Umbilical cord (tissue), 2 donors: ENCODE measurements around the gene BIRC6. TPM values are rescaled to one million over a fixed set of nuclear protein-coding genes. Genes with fewer than 3 reads are reported as not detected.
A peak's percentile ranks its signal among the peaks of the same experiment; 100 is the strongest.
"Not testable (repeated sequence)": the region's sequence is repeated elsewhere in the genome, so short reads cannot be mapped to it uniquely, and the experiment has no call there.

Source experiments
- DNase-seq: peaks from one replicate; pipeline ENCODE4 v3.0.0-alpha.2; 2015; ENCODE audit warnings: low spot score
- total RNA-seq: library from RNA; depleted of rRNA; stranded (reverse); fragments of >200 nt; gene quantifications from one replicate; pipeline ENCODE4 v1.2.3, GENCODE V29; 2014; ENCODE audit warnings: low replicate concordance; ENCODE audit not compliant: insufficient read depth

BIRC6 gene
- 174 TPM for total RNA-seq

DNA sequence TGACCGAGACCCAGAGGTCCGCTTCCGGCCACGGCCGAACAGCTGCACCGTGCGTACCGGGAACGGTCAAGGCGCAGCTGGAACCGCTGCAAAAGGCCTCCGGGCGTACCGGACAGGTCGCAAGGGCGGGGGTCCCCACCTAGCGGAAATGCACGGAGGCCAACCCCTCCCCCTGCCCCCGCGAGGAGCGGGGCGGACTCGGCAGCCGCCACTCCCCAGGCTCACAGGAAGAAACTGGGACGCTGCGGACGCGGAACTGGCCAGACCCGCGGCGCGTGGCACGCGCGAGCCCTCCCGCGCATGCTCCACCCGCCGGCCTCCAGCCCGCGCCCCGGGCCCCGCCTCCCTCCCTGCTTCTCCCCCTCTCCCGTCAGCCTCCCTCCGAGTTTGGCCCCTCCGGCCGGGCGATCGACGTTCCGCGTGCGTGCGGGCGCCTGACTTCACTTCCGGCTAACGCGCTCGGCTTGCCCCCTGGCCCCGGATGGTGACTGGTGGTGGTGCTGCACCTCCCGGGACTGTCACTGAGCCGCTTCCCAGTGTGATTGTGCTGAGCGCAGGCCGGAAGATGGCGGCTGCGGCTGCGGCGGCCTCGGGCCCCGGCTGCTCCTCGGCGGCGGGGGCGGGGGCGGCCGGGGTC lies at the start of gene BIRC6:
TSS of gene BIRC6 (plus strand) at position 343 of the 637 bp plus-strand sequence. CDS start at position 482, 139 bp downstream.
- DNase-seq = peak; percentile 98

GRCh38 chr2:32310577-32310976 lies 46.2 kb upstream of the BIRC6 start:
- no peak for DNase-seq

DNA sequence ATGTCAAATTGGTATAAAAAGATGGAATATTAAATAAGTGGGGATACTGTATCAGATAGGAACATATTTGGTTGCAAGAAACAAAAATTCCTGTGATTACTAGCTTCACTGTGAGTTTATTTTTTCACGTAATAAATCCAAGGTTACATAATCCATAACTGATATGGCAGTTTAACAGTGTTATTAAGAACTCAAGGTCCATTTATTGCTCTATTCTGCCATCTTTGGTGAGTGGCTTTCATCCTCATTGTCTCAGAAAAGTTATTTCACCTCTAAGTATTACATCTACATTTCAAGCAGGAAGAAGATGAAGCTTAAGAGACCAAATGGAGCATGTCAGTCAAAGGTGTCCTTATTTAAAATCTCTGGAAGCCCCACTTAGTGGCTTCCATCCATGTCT lies 41.9 kb upstream of the BIRC6 start:
- no peak for DNase-seq

GRCh38 chr2:32328679-32329078 lies 28.1 kb upstream of the BIRC6 start:
- not testable (repeated sequence) for DNase-seq

GRCh38 chr2:32329180-32329980 lies 27.4 kb upstream of the BIRC6 start:
- not testable (repeated sequence) for DNase-seq

DNA sequence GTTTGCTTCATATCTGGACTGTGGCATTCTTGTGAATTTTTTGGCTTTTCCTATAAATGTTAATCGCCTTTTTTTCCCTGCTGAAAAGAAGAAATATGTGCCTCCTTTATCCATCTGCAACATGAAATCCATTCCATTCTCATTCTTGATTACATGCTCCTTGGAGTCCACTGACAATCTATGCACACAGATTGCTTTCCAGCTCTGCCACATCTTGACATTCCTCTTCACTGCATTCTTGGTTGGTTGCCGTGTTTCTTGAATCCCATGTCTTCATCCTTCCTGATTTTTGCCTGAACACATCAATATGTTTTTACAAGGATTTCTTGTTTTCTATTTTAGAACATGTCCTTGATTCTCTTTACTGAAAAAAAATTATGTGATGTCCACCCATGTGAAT lies 26.7 kb upstream of the BIRC6 start:
- DNase-seq = peak; percentile 45

GRCh38 chr2:32342801-32343200 lies 14.0 kb upstream of the BIRC6 start:
- DNase-seq = no peak

DNA sequence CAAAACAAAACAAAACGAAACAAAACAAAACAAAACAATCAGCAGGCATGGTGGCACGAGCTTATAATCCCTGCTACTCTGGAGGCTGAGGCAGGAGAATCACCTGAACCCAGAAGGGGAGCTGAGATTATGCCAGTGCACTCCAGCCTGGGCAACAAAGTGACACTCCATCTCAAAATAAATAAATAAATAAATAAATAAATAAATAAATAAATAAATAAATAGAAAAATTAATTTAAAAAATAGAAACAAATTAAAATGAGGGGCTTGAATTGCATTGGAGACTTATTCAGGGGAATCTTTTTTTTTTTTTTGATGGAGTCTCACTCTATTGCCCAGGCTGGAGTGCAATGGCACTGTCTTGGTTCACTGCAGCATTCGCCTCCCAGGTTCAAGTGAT lies 6.0 kb upstream of the BIRC6 start:
- DNase-seq = not testable (repeated sequence)

DNA sequence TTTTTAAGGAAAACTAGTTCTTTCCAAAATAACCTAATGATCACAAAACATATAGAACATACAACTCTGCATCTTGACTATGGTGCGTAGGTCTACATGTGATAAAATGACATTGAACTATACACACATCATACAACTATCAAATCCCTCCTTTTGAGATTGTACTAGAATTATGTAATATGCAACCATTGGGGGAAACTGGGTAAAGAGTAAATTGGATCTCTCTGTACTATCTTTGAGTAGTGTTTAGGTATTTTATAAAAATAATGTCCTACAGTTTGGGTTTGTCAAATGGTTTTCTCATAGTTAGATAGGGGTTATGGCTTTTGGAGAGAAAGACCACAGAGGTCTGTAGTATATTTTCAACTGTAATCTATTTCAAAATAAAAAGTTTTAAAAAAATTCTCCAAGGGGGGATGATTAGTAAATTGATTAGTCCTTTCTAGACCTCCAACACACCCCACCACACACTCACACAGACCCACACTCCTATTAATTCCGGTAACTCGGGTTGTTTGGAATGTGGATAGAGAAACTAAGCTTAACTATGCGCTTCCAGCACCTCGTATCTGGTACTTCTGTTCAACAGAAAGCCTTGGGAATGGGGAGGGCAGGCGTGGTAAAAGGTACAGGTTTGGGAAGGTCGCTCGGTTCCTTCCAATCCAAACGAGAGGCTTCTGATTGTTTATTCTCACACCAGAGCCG lies 695 bp upstream of the BIRC6 start:
- no peak for DNase-seq

- peak; percentile 41 for DNase-seq
Measured at GRCh38 chr2:32357318-32358110, 691 bp downstream of the BIRC6 start.

GRCh38 chr2:32358111-32358482 lies 1.3 kb downstream of the BIRC6 start:
- peak; percentile 16 for DNase-seq

DNA sequence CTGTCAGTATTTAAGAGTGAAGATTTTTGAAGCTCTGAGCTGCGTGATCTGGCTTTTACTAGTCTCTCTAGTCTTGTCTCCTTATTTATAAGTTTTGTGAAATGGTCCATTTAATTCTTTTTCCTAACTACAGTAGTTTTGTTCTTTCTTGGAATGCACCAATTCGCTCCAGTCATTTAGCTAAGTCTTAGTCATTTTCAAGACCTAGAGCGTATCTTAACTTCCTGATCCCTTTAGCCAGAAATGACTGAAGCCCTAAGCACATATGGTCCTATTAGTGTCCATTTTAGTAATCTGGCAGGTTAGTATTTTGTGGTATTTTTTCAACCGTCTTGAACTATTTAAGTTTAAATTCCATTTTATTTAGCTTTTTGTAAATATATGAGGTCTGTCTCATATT lies 3.6 kb downstream of the BIRC6 start:
- no peak for DNase-seq

DNA sequence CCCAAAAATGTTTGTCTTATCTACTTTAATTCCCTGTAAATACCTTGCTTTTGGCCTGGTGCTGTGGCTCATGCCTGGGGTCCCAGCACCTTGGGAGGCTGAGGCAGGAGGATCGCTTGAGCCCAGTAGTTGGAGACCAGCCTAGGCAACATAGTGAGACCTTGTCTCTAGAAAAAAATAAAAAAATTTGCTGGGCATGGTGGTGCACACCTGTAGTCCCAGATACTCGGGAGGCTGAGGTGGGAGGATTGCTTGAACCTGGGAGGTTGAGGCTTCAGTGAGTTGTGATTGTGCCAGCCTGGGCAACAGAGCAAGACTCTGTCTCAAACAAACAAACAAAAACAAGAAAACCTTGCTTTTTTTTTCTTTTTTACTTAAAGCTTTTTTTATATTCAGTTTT lies 6.2 kb downstream of the BIRC6 start:
- not testable (repeated sequence) for DNase-seq

- DNase-seq = no peak
Measured at GRCh38 chr2:32363597-32363996, 6.8 kb downstream of the BIRC6 start.

DNA sequence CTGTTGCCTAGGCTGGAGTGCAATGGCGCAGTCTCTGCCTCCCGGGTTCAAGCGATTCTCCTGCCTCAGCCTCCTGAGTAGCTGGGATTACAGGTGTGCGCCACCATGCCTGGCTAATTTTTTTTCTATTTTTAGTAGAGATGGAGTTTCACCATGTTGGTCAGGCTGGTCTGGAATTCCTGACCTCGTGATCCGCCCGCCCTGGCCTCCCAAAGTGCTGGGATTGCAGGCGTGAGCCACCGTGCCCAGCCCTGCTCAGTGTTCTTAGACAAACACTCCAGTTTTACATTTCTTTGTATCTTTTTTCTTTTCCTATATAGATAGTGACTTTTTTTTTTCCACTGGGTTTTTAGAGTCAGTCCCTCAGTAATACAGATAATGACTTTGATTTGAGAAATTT lies 7.5 kb downstream of the BIRC6 start:
- DNase-seq = not testable (repeated sequence)

GRCh38 chr2:32365679-32366078 lies 8.9 kb downstream of the BIRC6 start:
- DNase-seq = not testable (repeated sequence)

- no peak for DNase-seq
Measured at GRCh38 chr2:32366595-32366994, 9.8 kb downstream of the BIRC6 start.

DNA sequence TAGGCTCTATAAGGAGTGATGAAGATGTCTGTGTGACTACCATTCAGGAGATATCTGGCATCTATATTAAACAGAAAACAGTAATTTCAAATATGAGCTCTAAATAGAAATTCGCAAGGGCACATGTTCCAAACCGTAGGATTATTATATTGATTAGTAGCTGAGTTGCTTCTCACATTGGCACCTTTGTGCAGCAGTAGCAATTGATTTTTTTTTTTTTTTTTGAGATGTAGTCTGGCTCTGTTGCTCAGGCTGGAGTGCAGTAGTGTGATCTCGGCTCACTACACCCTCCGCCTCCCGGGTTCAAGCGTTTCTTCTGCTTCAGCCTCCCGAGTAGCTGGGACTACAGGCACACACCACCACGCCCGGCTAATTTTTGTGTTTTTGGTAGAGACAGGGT lies 12.4 kb downstream of the BIRC6 start:
- DNase-seq = no peak

GRCh38 chr2:32370942-32371341 lies 14.1 kb downstream of the BIRC6 start:
- DNase-seq = not testable (repeated sequence)

GRCh38 chr2:32372519-32373182 lies 15.8 kb downstream of the BIRC6 start:
- no peak for DNase-seq
